Esophagus muscularis mucosa (tissue), 4 donors: ENCODE results near the gene FGF12. TPM values are rescaled to one million over a fixed set of nuclear protein-coding genes. Genes with fewer than 3 reads are reported as not detected.
A peak's percentile ranks its signal among the peaks of the same experiment; 100 is the strongest.

Experiments used
- DNase-seq: peaks from one replicate; pipeline ENCODE4 v3.0.0-alpha.2; 2017; ENCODE audit errors: extremely low spot score
- H3K27ac ChIP-seq, 4 donors: fragments of 200-600 bp; sonication (generic); replicated peaks in 1 of 4; 1 replicate in 3 of 4; 2 replicates in 1 of 4; pipeline ENCODE4 v1.5.1; 2016 to 2019; ENCODE audit warnings: mild to moderate bottlenecking in 1 of 4
- H3K27me3 ChIP-seq, 4 donors: fragments of 200-600 bp; sonication (generic); one replicate each; pipeline versions ENCODE4 v1.5.1 to v1.6.0; 2016 to 2019
- H3K36me3 ChIP-seq, 4 donors: fragments of 200-600 bp; sonication (generic); one replicate each; pipeline ENCODE4 v1.5.1; 2016 to 2019
- H3K4me1 ChIP-seq, 4 donors: fragments of 200-600 bp; sonication (generic); one replicate each; pipeline ENCODE4 v1.5.1; 2016 to 2019
- H3K4me3 ChIP-seq, 4 donors: fragments of 200-600 bp; sonication (generic); 1 replicate in 2 of 4; 2 replicates in 2 of 4; pipeline ENCODE4 v1.5.1; 2016 to 2019; ENCODE audit warnings: mild to moderate bottlenecking in 4 of 4, moderate library complexity in 1 of 4
- H3K9me3 ChIP-seq, 4 donors: fragments of 200-600 bp; sonication (generic); 1 replicate in 3 of 4; 2 replicates in 1 of 4; pipeline ENCODE4 v1.5.1; 2016 to 2019
- CTCF ChIP-seq, 3 experiments: fragments of 200-600 bp in 2 of 3; fragments of 450-650 bp in 1 of 3; sonication (generic) in 2 of 3; IDR thresholded peaks; one replicate each; pipeline ENCODE4 v1.5.1; 2017 to 2019; ENCODE audit warnings: antibody characterized with exemption in 3 of 3, mild to moderate bottlenecking in 2 of 3, moderate library complexity in 1 of 3
- EP300 ChIP-seq: sonication (generic); formaldehyde crosslinking; IDR thresholded peaks from one replicate; pipeline ENCODE4 v1.6.1; 2017; ENCODE audit warnings: antibody characterized with exemption
- POLR2A ChIP-seq: fragments of 450-650 bp; IDR thresholded peaks from one replicate; pipeline ENCODE4 v1.6.1; 2017; ENCODE audit warnings: antibody characterized with exemption, moderate library complexity, mild to moderate bottlenecking, low read depth
- POLR2AphosphoS5 ChIP-seq, 2 donors: sonication (generic); formaldehyde crosslinking; IDR thresholded peaks; one replicate each; pipeline ENCODE4 v1.6.1; 2017; ENCODE audit warnings: antibody characterized with exemption in 2 of 2
- WGBS: methylation state at CpG from one replicate; pipeline ENCODE4 v1.1.5; 2018; 5-methylcytosine and 5-hydroxymethylcytosine counted together
- intact Hi-C: fragments of 100-400 bp; cut with DNase I; formaldehyde crosslinking; loops from one replicate; pipeline ENCODE4 v1.15.1; 2023
- total RNA-seq, 4 donors: library from RNA; depleted of rRNA; stranded (reverse); fragments of >200 nt; gene quantifications; one replicate each; pipeline versions ENCODE4 v1.1.0 to v1.2.1, GENCODE V29; 2016

The FGF12 gene
- total RNA-seq, 4 donors from 2014 or later: 4.6 to 19.5 (median 10.2) TPM

GRCh38 chr3:192408647-192409200 lies 318.6 kb downstream of the FGF12 start:
- no peak for TF ChIP-seq CTCF (IDR thresholded peaks at IDR 0.05)
- no peak for TF ChIP-seq POLR2A
- no peak for TF ChIP-seq EP300
- TF ChIP-seq POLR2AphosphoS5 (IDR thresholded peaks at IDR 0.05): no peak
- Histone ChIP-seq H3K27ac (peak overlapping the region; percentile 87 to 91 (median 89)), H3K36me3 (no peaks in the 10 kb centered on the region), H3K9me3 (no peaks in the 10 kb centered on the region), H3K27me3 (peaks cover 0 to 16% (median 0%) of the 10 kb centered on the region in 4 donors), H3K4me1 (peaks cover 15 to 50% (median 34%) of the 10 kb centered on the region in 4 donors), H3K4me3 (peak overlapping the region; percentile 84 to 88 (median 85))
- 2% methylated on average over 38 of the region's 41 CpGs for WGBS
- no peak for DNase-seq
- intact Hi-C loops: no loop called here

- Histone ChIP-seq H3K4me1 (peaks cover 15 to 50% (median 34%) of the 10 kb centered on the region in 4 donors), H3K4me3 (peak overlapping the region; percentile 84 to 88 (median 85)), H3K27me3 (peaks cover 0 to 16% (median 0%) of the 10 kb centered on the region in 4 donors), H3K36me3 (no peaks in the 10 kb centered on the region), H3K9me3 (no peaks in the 10 kb centered on the region), H3K27ac (peak overlapping the region; percentile 87 to 91 (median 89))
- intact Hi-C loops: no loop called here
- 4% methylated on average over 24 of the region's 50 CpGs for WGBS
- TF ChIP-seq CTCF (IDR thresholded peaks at IDR 0.05) (peak in 1 of 3 experiments; percentile 33), POLR2AphosphoS5 (IDR thresholded peaks at IDR 0.05) (no peak), POLR2A (no peak), EP300 (no peak)
- DNase-seq: no peak
Observed at GRCh38 chr3:192408007-192408646, 319.2 kb downstream of the FGF12 start.

GRCh38 chr3:192399767-192400166 lies 327.6 kb downstream of the FGF12 start:
- TF ChIP-seq CTCF (IDR thresholded peaks at IDR 0.05) (no peak), POLR2AphosphoS5 (IDR thresholded peaks at IDR 0.05) (no peak), EP300 (no peak), POLR2A (no peak)

GRCh38 chr3:192397012-192397411 lies 330.3 kb downstream of the FGF12 start:
- H3K4me3 ChIP-seq: no peak overlapping the region
- WGBS: 90% methylated on average over 3 of the region's 3 CpGs
- intact Hi-C loops: no loop called here

More at GRCh38 chr3:192399767-192400166, 327.6 kb downstream of the FGF12 start:
- Histone ChIP-seq H3K36me3 (no peaks in the 10 kb centered on the region), H3K9me3 (no peaks in the 10 kb centered on the region), H3K27me3 (no peaks in the 10 kb centered on the region), H3K4me1 (peaks cover 0 to 4% (median 2%) of the 10 kb centered on the region in 4 donors), H3K4me3 (no peak overlapping the region), H3K27ac (no peak overlapping the region)
- DNase-seq: no peak
- intact Hi-C loops: no loop called here
- WGBS: 90% methylated on average over 3 of the region's 3 CpGs

More at GRCh38 chr3:192397012-192397411, 330.3 kb downstream of the FGF12 start:
- H3K4me1 ChIP-seq: no peaks in the 10 kb centered on the region
- H3K36me3 ChIP-seq: no peaks in the 10 kb centered on the region
- H3K27me3 ChIP-seq: no peaks in the 10 kb centered on the region
- no peak for DNase-seq
- no peak for TF ChIP-seq POLR2AphosphoS5 (IDR thresholded peaks at IDR 0.05)
- no peak for TF ChIP-seq CTCF (IDR thresholded peaks at IDR 0.05)
- TF ChIP-seq EP300: no peak
- no peak for TF ChIP-seq POLR2A
- no peak overlapping the region for H3K27ac ChIP-seq
- no peaks in the 10 kb centered on the region for H3K9me3 ChIP-seq
